Thoracic aorta (tissue), 2 donors: Measurements from ENCODE around the gene IFNG. TPM values are rescaled to one million over a fixed set of nuclear protein-coding genes. Genes with fewer than 3 reads are reported as not detected.
"Not testable (repeated sequence)": the region's sequence is repeated elsewhere in the genome, so short reads cannot be mapped to it uniquely, and the experiment has no call there.

ENCODE experiments used
- ATAC-seq: fragments of 150-250 bp; one replicate; pipeline ENCODE4 v1.8.0; 2017; ENCODE audit warnings: low read depth; ENCODE audit not compliant: insufficient number of reproducible peaks, low FRiP score
- DNase-seq: peaks from one replicate; pipeline ENCODE4 v3.0.0-alpha.2; 2020; ENCODE audit warnings: low spot score
- H3K27ac ChIP-seq, 2 donors: fragments of 200-600 bp; sonication (generic); 1 replicate in 1 of 2; 2 replicates in 1 of 2; pipeline ENCODE4 v1.5.1; 2016; ENCODE audit warnings: mild to moderate bottlenecking in 2 of 2, moderate library complexity in 2 of 2
- H3K27me3 ChIP-seq: fragments of 200-600 bp; sonication (generic); replicated peaks from 2 replicates; pipeline ENCODE4 v1.6.0; 2016; ENCODE audit warnings: mild to moderate bottlenecking; ENCODE audit not compliant: insufficient read depth
- H3K36me3 ChIP-seq: fragments of 200-600 bp; sonication (generic); one replicate; pipeline ENCODE4 v1.5.1; 2016
- H3K4me1 ChIP-seq, 2 donors: fragments of 200-600 bp; sonication (generic); 1 replicate in 1 of 2; 2 replicates in 1 of 2; pipeline versions ENCODE4 v1.5.1 to v1.6.0; 2016; ENCODE audit warnings: low read depth in 2 of 2, mild to moderate bottlenecking in 1 of 2; ENCODE audit not compliant: control insufficient read depth in 1 of 2
- H3K4me3 ChIP-seq: fragments of 200-600 bp; sonication (generic); 2 replicates; pipeline ENCODE4 v1.5.1; 2016; ENCODE audit warnings: mild to moderate bottlenecking
- H3K9me3 ChIP-seq: fragments of 200-600 bp; sonication (generic); 2 replicates; pipeline ENCODE4 v1.5.1; 2016
- CTCF ChIP-seq: fragments of 200-600 bp; sonication (generic); IDR thresholded peaks from one replicate; pipeline ENCODE4 v1.5.1; 2019; ENCODE audit warnings: antibody characterized with exemption
- total RNA-seq, 2 donors: library from RNA; depleted of rRNA; stranded (reverse); fragments of >200 nt; gene quantifications; one replicate each; pipeline versions ENCODE4 v1.1.0 to v1.2.3, GENCODE V29; 2016

The IFNG gene
- total RNA-seq, 2 donors from 2014 or later, result not detected

GRCh38 chr12:68176257-68176656, 16.7 kb upstream of the IFNG start:
- no peaks in the 10 kb centered on the region for H3K27me3 ChIP-seq
- H3K27ac ChIP-seq, result no peak overlapping the region
- no peaks in the 10 kb centered on the region for H3K9me3 ChIP-seq
- ATAC-seq (no peak), DNase-seq (no peak)
- no peak for TF ChIP-seq CTCF
- no peaks in the 10 kb centered on the region for H3K4me1 ChIP-seq
- H3K36me3 ChIP-seq, result no peaks in the 10 kb centered on the region
- no peak overlapping the region for H3K4me3 ChIP-seq

- Histone ChIP-seq H3K36me3 (no peaks in the 10 kb centered on the region), H3K4me1 (no peaks in the 10 kb centered on the region), H3K4me3 (no peak overlapping the region), H3K9me3 (no peaks in the 10 kb centered on the region), H3K27ac (no peak overlapping the region), H3K27me3 (no peaks in the 10 kb centered on the region)
- ATAC-seq (no peak), DNase-seq (no peak)
- no peak for TF ChIP-seq CTCF
These were observed 16.1 kb upstream of the IFNG start for GRCh38 chr12:68175557-68176061.

GRCh38 chr12:68174761-68175160, 15.2 kb upstream of the IFNG start:
- DNase-seq, H3K36me3 ChIP-seq, H3K27me3 ChIP-seq, H3K4me1 ChIP-seq, H3K9me3 ChIP-seq, H3K27ac ChIP-seq, ATAC-seq, H3K4me3 ChIP-seq: not testable (repeated sequence)

- H3K9me3 ChIP-seq, result no peaks in the 10 kb centered on the region
- no peak for TF ChIP-seq CTCF
- H3K27me3 ChIP-seq, result no peaks in the 10 kb centered on the region
- no peaks in the 10 kb centered on the region for H3K4me1 ChIP-seq
- H3K27ac ChIP-seq, result no peak overlapping the region
- no peak for ATAC-seq
- H3K4me3 ChIP-seq, result no peak overlapping the region
- no peak for DNase-seq
- no peaks in the 10 kb centered on the region for H3K36me3 ChIP-seq
These were observed 14.3 kb upstream of the IFNG start for GRCh38 chr12:68173792-68174191.

- Histone ChIP-seq H3K27me3 (no peaks in the 10 kb centered on the region), H3K9me3 (no peaks in the 10 kb centered on the region), H3K36me3 (no peaks in the 10 kb centered on the region), H3K4me3 (no peak overlapping the region), H3K4me1 (no peaks in the 10 kb centered on the region), H3K27ac (no peak overlapping the region)
- no peak for ATAC-seq
- TF ChIP-seq CTCF, result no peak
- DNase-seq, result no peak
These were observed 11.2 kb upstream of the IFNG start for GRCh38 chr12:68170726-68171125.

- H3K27me3 ChIP-seq, result no peaks in the 10 kb centered on the region
- H3K36me3 ChIP-seq, result no peaks in the 10 kb centered on the region
- TF ChIP-seq CTCF, result no peak
- no peaks in the 10 kb centered on the region for H3K9me3 ChIP-seq
- H3K27ac ChIP-seq, result no peak overlapping the region
- H3K4me1 ChIP-seq, result no peaks in the 10 kb centered on the region
- no peak overlapping the region for H3K4me3 ChIP-seq
- no peak for DNase-seq
- ATAC-seq, result no peak
These were observed 9.8 kb upstream of the IFNG start for GRCh38 chr12:68169213-68169889.
